Neuronal stem cell (in vitro differentiated cells): ENCODE measurements around the gene GMDS.
"Not testable (repeated sequence)": the region's sequence is repeated elsewhere in the genome, so short reads cannot be mapped to it uniquely, and the experiment has no call there.

Source experiments
- DNase-seq: peaks from one replicate; pipeline ENCODE4 v3.0.0-alpha.2; 2013; ENCODE audit warnings: low spot score
- H2AFZ ChIP-seq: one replicate; pipeline ENCODE4 v1.6.1; 2013; ENCODE audit warnings: mild to moderate bottlenecking, low read length, inconsistent platforms
- H2AK5ac ChIP-seq: 2 replicates; pipeline ENCODE4 v1.6.1; 2013; ENCODE audit warnings: low read depth, mild to moderate bottlenecking, inconsistent platforms, low read length, moderate library complexity, mixed read lengths
- H2BK120ac ChIP-seq: 2 replicates; pipeline ENCODE4 v1.6.1; 2013; ENCODE audit warnings: low read depth, mild to moderate bottlenecking, inconsistent platforms, low read length, moderate library complexity, mixed read lengths
- H2BK12ac ChIP-seq: one replicate; pipeline ENCODE4 v1.6.1; 2013; ENCODE audit warnings: low read length, inconsistent platforms
- H2BK15ac ChIP-seq: 2 replicates; pipeline ENCODE4 v1.6.1; 2013; ENCODE audit warnings: mild to moderate bottlenecking, low read length, inconsistent platforms, mixed read lengths
- H2BK5ac ChIP-seq: one replicate; pipeline ENCODE4 v1.6.1; 2013; ENCODE audit warnings: inconsistent platforms, mild to moderate bottlenecking, low read length, moderate library complexity
- H3K14ac ChIP-seq: one replicate; pipeline ENCODE4 v1.6.1; 2013; ENCODE audit warnings: low read length, inconsistent platforms
- H3K18ac ChIP-seq: 2 replicates; pipeline ENCODE4 v1.6.1; 2013; ENCODE audit warnings: low read length, inconsistent platforms
- H3K23ac ChIP-seq: 2 replicates; pipeline ENCODE4 v1.6.1; 2013; ENCODE audit warnings: low read depth, mild to moderate bottlenecking, mixed read lengths, low read length, inconsistent platforms; ENCODE audit not compliant: poor library complexity
- H3K27ac ChIP-seq: replicated peaks from 3 replicates; pipeline ENCODE4 v1.5.1; 2013; ENCODE audit warnings: low read length, inconsistent platforms
- H3K27me3 ChIP-seq, 3 experiments: 2 replicates each; pipeline ENCODE4 v1.6.1; 2013; ENCODE audit warnings: low read length in 3 of 3, mild to moderate bottlenecking in 2 of 3, inconsistent platforms in 1 of 3, low read depth in 1 of 3, mixed read lengths in 1 of 3, moderate library complexity in 1 of 3; ENCODE audit not compliant: control insufficient read depth in 3 of 3, insufficient read depth in 3 of 3
- H3K36me3 ChIP-seq, 2 donors: replicated peaks in 1 of 2; 2 replicates each; pipeline ENCODE4 v1.6.1; 2013; ENCODE audit warnings: low read length in 2 of 2; ENCODE audit not compliant: control insufficient read depth in 2 of 2, insufficient read depth in 2 of 2
- H3K4ac ChIP-seq: 2 replicates; pipeline ENCODE4 v1.6.1; 2013; ENCODE audit warnings: inconsistent platforms, mild to moderate bottlenecking, low read length, moderate library complexity
- H3K4me1 ChIP-seq, 2 donors: 1 replicate in 1 of 2; 2 replicates in 1 of 2; pipeline ENCODE4 v1.6.1; 2013; ENCODE audit warnings: low read length in 2 of 2, low read depth in 1 of 2; ENCODE audit not compliant: control insufficient read depth in 2 of 2, insufficient read depth in 1 of 2
- H3K4me2 ChIP-seq: one replicate; pipeline ENCODE4 v1.6.1; 2013; ENCODE audit warnings: mild to moderate bottlenecking, low read length, inconsistent platforms; ENCODE audit not compliant: insufficient read depth, poor library complexity, severe bottlenecking
- H3K4me3 ChIP-seq, 2 donors: 2 replicates each; pipeline ENCODE4 v1.5.1; 2013; ENCODE audit warnings: low read length in 2 of 2, mild to moderate bottlenecking in 2 of 2, inconsistent platforms in 1 of 2, moderate library complexity in 1 of 2
- H3K79me1 ChIP-seq: one replicate; pipeline ENCODE4 v1.6.1; 2013; ENCODE audit warnings: low read depth, mild to moderate bottlenecking, inconsistent platforms, low read length, moderate library complexity
- H3K9ac ChIP-seq: one replicate; pipeline ENCODE4 v1.6.1; 2013; ENCODE audit warnings: mild to moderate bottlenecking, low read depth, low read length, inconsistent platforms; ENCODE audit not compliant: poor library complexity
- H3K9me3 ChIP-seq, 2 donors: replicated peaks in 1 of 2; 2 replicates each; pipeline versions ENCODE3 to v1.6.1; 2013; ENCODE audit warnings: low read length in 2 of 2, mild to moderate bottlenecking in 2 of 2, inconsistent platforms in 1 of 2, low read depth in 1 of 2, mixed read lengths in 1 of 2, moderate library complexity in 1 of 2; ENCODE audit not compliant: control insufficient read depth in 2 of 2, insufficient read depth in 1 of 2
- H4K8ac ChIP-seq: one replicate; pipeline ENCODE4 v1.6.1; 2013; ENCODE audit warnings: low read depth, mild to moderate bottlenecking, inconsistent platforms, low read length, moderate library complexity
- H4K91ac ChIP-seq: one replicate; pipeline ENCODE4 v1.6.1; 2013; ENCODE audit warnings: low read length, low read depth, mild to moderate bottlenecking, inconsistent platforms; ENCODE audit not compliant: poor library complexity
- WGBS, 2 donors: extraction: QIAGEN DNeasy Blood & Tissue Kit; methylation state at CpG; one replicate each; pipeline ENCODE4 v1.1.7; 2013; ENCODE audit warnings: missing lambda C conversion rate in 2 of 2, mixed read lengths in 1 of 2; ENCODE audit not compliant: insufficient read length in 2 of 2, insufficient replicate concordance in 1 of 2; ENCODE audit errors: extremely low coverage in 2 of 2; 5-methylcytosine and 5-hydroxymethylcytosine counted together

Gene GMDS

GRCh38 chr6:1670711-1671462 is 574.5 kb downstream of the GMDS start:
- H4K8ac ChIP-seq, result no peak overlapping the region
- H3K36me3 ChIP-seq, result no peaks in the 10 kb centered on the region
- no peak overlapping the region for H3K14ac ChIP-seq
- H2AFZ ChIP-seq, result peak overlapping the region; percentile 77
- no CpG with 5 or more reads among the region's 16 CpGs for WGBS, 2 donors
- peaks cover 0 to 2% of the 10 kb centered on the region in 2 donors for H3K9me3 ChIP-seq
- H3K27me3 ChIP-seq, result no peaks in the 10 kb centered on the region
- no peak overlapping the region for H2BK12ac ChIP-seq
- no peak overlapping the region for H3K27ac ChIP-seq
- H2AK5ac ChIP-seq, result no peak overlapping the region
- peak; percentile 29 for DNase-seq
- no peak overlapping the region for H3K23ac ChIP-seq
- H3K9ac ChIP-seq, result no peak overlapping the region
- H3K4me2 ChIP-seq, result no peak overlapping the region
- no peak overlapping the region for H3K4me3 ChIP-seq
- H3K4me1 ChIP-seq, result peaks cover 9 to 13% of the 10 kb centered on the region in 2 donors
- no peak overlapping the region for H2BK15ac ChIP-seq
- H2BK120ac ChIP-seq, result no peak overlapping the region
- no peak overlapping the region for H4K91ac ChIP-seq
- no peaks in the 10 kb centered on the region for H3K79me1 ChIP-seq
- H3K4ac ChIP-seq, result no peak overlapping the region
- no peak overlapping the region for H2BK5ac ChIP-seq
- H3K18ac ChIP-seq, result peak overlapping the region; percentile 11

GRCh38 chr6:1669996-1670395 is 575.4 kb downstream of the GMDS start:
- Histone ChIP-seq H3K4ac (no peak overlapping the region), H3K27ac (no peak overlapping the region), H3K36me3 (no peaks in the 10 kb centered on the region), H4K8ac (no peak overlapping the region), H3K4me1 (peaks cover 9 to 13% of the 10 kb centered on the region in 2 donors), H2BK120ac (no peak overlapping the region), H3K79me1 (no peaks in the 10 kb centered on the region), H3K23ac (no peak overlapping the region), H3K14ac (peak overlapping the region; percentile 77), H2BK15ac (no peak overlapping the region), H3K4me2 (no peak overlapping the region), H3K9ac (no peak overlapping the region), H2BK5ac (no peak overlapping the region), H3K27me3 (no peaks in the 10 kb centered on the region), H3K18ac (peak overlapping the region; percentile 67), H2AFZ (no peak overlapping the region), H2AK5ac (no peak overlapping the region), H3K4me3 (no peak overlapping the region), H2BK12ac (no peak overlapping the region), H4K91ac (no peak overlapping the region), H3K9me3 (peaks cover 0 to 2% of the 10 kb centered on the region in 2 donors)
- no CpG with 5 or more reads among the region's 11 CpGs for WGBS, 2 donors
- DNase-seq, result no peak

- not testable (repeated sequence) for H3K79me1 ChIP-seq
Measured at GRCh38 chr6:1668456-1668855, 576.9 kb downstream of the GMDS start.

GRCh38 chr6:1667805-1668175 is 577.6 kb downstream of the GMDS start:
- no CpG with 5 or more reads among the region's 4 CpGs for WGBS, 2 donors
- DNase-seq, result no peak
- no peak overlapping the region for H3K4ac ChIP-seq
- H2AK5ac ChIP-seq, result no peak overlapping the region
- H2BK15ac ChIP-seq, result no peak overlapping the region
- no peak overlapping the region for H2AFZ ChIP-seq
- no peak overlapping the region for H3K14ac ChIP-seq
- no peaks in the 10 kb centered on the region for H3K27me3 ChIP-seq
- H3K4me2 ChIP-seq, result no peak overlapping the region
- no peaks in the 10 kb centered on the region for H3K79me1 ChIP-seq
- no peak overlapping the region for H4K8ac ChIP-seq
- H3K4me3 ChIP-seq, result no peak overlapping the region
- H3K18ac ChIP-seq, result no peak overlapping the region
- no peak overlapping the region for H4K91ac ChIP-seq
- H2BK12ac ChIP-seq, result no peak overlapping the region
- no peak overlapping the region for H3K9ac ChIP-seq
- H2BK120ac ChIP-seq, result no peak overlapping the region
- peaks cover 13 to 14% of the 10 kb centered on the region in 2 donors for H3K4me1 ChIP-seq
- H3K36me3 ChIP-seq, result no peaks in the 10 kb centered on the region
- no peaks in the 10 kb centered on the region for H3K9me3 ChIP-seq
- H3K23ac ChIP-seq, result no peak overlapping the region
- H3K27ac ChIP-seq, result no peak overlapping the region
- H2BK5ac ChIP-seq, result no peak overlapping the region

More at GRCh38 chr6:1668456-1668855, 576.9 kb downstream of the GMDS start:
- DNase-seq, H3K27me3 ChIP-seq, H3K18ac ChIP-seq, H2BK5ac ChIP-seq, H3K23ac ChIP-seq, H3K9me3 ChIP-seq, H3K4me3 ChIP-seq, H2BK12ac ChIP-seq, H4K91ac ChIP-seq, H3K9ac ChIP-seq, H3K36me3 ChIP-seq, H3K27ac ChIP-seq, H3K4me2 ChIP-seq, H3K4ac ChIP-seq, H4K8ac ChIP-seq, H2BK120ac ChIP-seq, H2AFZ ChIP-seq, H2BK15ac ChIP-seq, H3K14ac ChIP-seq, H2AK5ac ChIP-seq: not testable (repeated sequence)
- H3K4me1 ChIP-seq, result peaks cover 13 to 14% of the 10 kb centered on the region in 2 donors
- WGBS, 2 donors, result no CpG with 5 or more reads among the region's 5 CpGs
